Measurements from ENCODE around the gene FAM193A.
"Not testable (repeated sequence)": the region's sequence is repeated elsewhere in the genome, so short reads cannot be mapped to it uniquely, and the experiment has no call there.

Gene FAM193A

GRCh38 chr4:2618729-2619128, 82.3 kb downstream of the FAM193A start:
- not testable (repeated sequence) for DNase-seq

DNA sequence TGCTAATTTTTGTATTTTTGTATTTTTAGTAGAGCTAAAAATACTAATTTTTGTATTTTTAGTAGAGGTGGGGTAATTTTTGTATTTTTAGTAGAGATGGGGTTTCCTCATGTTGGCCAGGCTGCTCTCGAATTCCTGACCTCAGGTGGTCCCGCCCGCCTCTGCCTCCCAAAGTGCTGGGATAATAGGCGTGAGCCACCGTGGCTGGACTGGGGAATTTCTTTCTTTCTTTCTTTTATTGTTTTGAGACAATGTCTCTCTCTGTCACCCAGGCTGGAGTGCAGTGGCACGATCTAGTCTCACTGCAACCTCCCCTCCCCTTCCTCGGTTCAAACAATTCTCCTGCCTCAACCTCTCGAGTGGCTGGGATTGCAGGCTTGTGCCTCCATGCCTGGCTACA, 83.0 kb downstream of the FAM193A start:
- no peak for DNase-seq

GRCh38 chr4:2621419-2621818, 85.0 kb downstream of the FAM193A start:
- DNase-seq: no peak

DNA sequence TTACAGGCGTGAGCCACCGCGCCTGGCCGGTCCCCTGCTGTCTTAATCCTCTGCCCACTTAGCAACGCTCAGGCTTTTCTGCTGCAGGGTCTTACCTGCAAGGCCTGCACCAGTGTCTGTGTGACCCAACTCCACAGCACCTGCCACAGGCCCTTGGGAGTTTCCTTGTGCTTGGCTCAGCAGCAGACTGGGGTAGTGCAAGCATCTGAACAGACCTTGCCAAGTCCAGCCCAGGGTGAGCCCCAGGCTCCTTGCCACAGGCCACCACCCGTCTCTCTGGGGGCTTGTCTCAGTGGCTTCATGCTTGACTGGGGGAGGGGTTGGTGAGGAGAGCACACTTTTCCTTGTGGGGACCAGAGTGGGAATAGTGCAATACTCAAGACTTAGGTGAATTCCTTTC, 87.0 kb downstream of the FAM193A start:
- DNase-seq: no peak

- DNase-seq: no peak
Measured at GRCh38 chr4:2624782-2625530, 88.5 kb downstream of the FAM193A start.

DNA sequence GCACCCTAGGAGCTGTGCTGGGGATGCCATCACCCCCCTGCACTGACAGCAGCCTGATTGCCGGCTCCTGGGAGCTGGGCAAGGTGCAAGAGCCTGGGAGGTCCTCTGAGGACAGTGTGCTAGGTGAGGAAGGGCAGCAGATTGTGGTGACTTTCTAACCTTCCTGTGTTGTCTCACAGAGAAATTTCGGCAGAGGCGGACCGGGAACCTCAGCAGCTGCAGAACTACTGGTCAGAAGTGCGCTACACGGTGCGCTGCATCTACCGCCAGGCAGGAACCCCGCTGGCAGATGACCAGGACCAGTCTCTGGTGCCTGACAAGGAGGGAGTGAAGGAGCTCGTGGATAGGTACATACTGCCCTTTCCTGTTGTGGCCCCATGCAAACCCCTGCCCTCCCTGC, 89.8 kb downstream of the FAM193A start:
- DNase-seq: no peak

GRCh38 chr4:2630556-2631273, 94.3 kb downstream of the FAM193A start:
- no peak for DNase-seq

- no peak for DNase-seq
Measured at GRCh38 chr4:2634014-2634413, 97.6 kb downstream of the FAM193A start.

GRCh38 chr4:2636331-2636730, 99.9 kb downstream of the FAM193A start:
- no peak for DNase-seq

DNA sequence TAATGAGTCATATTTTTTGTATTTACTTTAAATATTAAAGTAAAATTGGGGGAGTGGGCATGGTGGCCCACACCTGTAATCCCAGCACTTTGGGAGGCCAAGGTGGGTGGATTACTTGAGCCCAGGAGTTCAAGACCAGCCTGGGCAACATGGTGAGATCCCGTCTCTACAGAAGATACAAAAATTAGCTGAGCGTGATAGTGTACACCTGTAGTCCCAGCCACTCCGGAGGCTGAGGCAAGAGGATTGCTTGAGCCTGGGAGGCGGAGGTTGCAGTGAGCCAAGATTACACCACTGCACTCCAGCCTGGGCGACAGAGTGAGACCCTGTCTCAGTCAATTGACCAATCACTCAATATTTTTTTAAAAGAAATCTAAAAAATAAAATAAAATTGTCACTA, 100.5 kb downstream of the FAM193A start:
- not testable (repeated sequence) for DNase-seq

DNA sequence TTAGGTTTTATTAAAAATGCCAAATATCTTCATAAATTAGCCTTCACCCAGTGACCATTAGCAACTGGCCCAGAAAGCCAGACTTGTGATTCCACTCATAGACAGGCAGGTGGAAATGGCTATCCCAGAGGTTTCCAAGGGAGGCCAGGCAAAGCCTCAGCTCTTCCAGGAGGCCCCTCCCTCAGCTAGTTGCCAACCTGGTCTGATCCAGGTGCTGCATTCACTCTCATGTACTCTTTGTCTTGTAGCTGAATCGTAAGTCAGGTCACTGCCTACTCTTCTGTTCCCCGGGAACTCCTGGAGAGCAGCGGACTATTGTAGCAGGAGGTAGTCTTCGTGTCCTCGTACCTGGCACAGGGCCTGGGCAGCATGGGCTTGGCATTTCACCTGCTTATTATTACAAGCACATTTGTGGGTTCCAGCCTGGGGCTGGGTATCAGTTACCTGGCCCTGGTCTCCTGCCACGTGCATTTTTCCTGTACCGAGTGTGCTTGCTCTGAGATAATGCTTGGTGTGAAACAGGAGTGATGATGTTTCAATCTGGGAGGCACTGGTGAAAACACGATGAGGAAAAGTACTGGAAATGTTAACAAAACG, 101.6 kb downstream of the FAM193A start:
- no peak for DNase-seq

DNA sequence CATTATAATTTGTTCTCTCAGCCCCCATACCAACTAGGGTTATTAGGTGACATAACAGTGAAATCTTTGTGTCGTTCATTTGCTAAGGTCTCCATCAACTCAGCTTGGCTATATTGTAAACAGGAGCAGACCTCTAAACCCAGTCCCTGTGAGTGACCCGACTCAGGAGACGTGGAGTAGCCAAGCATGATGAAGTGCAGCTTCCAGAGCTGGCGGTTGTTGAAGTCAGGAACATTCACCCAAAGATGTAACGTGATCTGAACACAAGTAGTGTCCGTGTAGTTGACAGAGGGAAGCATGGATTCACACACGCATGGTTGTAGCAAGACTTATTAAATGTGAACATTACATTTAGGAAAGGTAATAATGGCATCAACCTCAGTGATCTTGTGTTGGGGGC, 102.3 kb downstream of the FAM193A start:
- DNase-seq: no peak

- no peak for DNase-seq
Measured at GRCh38 chr4:2642968-2643367, 106.5 kb downstream of the FAM193A start.

GRCh38 chr4:2643555-2643954, 107.1 kb downstream of the FAM193A start:
- no peak for DNase-seq

DNA sequence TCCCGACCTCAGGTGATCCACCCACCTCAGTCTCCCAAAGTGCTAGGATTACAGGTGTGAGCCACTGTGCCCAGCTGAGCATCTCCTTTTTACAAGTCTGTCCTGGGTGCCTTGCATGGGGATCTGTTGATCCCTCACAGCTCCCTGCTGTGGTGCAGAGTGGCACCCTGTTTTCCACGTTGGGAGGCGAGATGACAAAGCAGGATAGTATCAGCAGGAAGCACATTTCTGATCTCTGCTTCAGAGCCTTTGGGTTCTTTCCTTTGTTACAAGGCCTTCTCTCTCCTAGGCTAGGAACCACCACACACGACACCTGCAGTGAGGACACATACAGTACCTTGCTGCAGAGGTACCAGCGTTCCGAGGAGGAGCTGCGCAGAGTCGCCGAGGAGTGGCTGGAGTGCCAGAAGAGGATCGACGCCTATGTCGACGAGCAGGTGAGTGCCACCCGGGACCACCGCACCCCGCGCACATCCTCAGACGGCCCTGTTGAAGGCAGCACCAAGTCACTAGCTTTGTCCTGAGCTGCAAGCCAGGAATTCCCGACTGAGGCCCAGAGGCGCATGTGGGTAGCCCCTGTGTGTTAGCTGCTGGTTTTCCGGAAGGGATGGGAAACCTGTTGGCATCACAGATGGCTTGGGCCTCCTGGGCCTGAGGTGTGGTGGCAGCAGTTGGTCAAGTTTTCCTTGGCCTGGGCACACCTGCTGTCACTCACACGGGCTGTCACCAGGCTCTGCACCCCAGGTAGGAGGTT, 110.1 kb downstream of the FAM193A start:
- DNase-seq: no peak

GRCh38 chr4:2647403-2648158, 111.1 kb downstream of the FAM193A start:
- DNase-seq: no peak

DNA sequence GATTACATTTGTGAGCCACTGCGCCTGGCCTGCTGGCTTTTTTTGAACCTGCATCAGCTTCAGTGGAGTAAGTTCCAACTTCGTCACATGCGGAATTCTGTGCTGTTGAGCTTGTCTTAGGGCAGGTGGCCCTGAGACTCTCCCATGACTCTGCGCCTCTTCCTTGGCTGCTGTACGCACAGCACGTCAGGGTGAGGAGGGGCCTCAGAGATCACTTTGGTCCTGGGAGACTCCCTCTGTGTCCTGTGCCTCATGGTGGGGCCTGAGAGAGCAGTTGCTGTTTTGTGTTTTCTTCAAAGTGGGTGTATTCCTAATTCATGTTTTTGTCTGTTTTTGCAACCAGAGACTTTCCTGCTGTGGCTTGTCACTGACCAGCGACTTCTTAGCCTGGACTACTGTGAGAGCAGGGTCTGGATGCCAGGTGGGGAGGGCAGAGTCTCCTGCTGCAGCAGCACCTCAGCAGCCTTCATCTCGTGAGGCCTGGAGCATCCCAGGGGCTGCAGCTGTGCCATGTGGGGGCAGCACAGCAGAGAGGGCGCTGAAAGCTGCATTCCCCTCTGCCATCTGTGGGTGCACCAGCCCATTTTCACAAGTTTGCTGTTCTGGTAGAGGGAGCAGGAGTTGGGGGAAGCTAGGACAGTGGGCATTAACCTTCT, 111.8 kb downstream of the FAM193A start:
- no peak for DNase-seq

DNA sequence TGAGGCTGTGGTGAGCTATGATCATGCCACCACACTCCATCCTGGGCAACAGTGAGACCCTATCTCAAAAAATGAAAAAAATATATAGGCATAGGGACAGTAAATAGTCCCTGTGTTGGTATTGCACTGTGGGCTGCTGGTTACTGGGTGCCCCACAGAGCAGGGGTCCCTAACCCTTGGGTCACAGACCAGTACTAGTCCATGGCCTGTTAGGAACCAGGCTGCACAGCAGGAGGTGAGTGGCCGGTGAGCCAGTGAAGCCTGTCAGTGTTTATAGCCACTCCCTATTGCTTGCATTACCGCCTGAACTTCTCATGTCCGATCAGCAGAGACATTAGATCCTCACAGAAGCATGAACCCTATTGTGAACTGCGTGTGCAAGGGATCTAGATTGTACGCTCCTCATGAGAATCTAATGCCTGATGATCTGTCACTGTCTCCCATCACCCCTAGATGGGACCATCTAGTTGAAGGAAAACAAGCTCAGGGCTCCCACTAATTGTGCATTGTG, 113.2 kb downstream of the FAM193A start:
- DNase-seq: no peak

DNA sequence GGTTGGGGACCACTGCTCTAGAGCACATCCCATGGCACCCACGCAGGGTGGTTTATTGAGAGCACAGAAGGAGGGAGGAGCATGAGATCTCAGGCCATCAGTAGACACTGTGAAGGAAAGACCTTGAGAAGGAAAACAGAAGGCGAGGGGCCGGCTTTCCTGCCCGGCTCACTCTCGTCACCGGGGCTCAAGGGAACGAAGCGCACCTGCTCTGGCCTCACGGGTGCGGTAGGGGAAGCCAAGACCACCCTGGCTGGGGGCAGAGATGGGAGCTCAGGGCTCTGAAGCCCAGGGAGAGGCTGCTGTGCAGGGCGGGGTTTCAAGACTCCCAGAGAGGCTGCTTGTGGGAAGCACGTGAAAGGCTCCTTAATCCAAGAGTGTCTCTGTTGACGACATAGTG, 113.8 kb downstream of the FAM193A start:
- DNase-seq: no peak

- DNase-seq: no peak
Measured at GRCh38 chr4:2651546-2651945, 115.1 kb downstream of the FAM193A start.

GRCh38 chr4:2651998-2652397, 115.6 kb downstream of the FAM193A start:
- no peak for DNase-seq
